Activated CD8-positive, alpha-beta memory T cell treated with anti-CD3 and anti-CD28 coated beads, Interleukin-2, amount 10 ng/mL, durations not matched to agents 7 days and 5 days (primary cell): ENCODE measurements around the gene CALN1. TPM values are rescaled to one million over a fixed set of nuclear protein-coding genes. Genes with fewer than 3 reads are reported as not detected.

ENCODE experiments used
- ATAC-seq: fragments of 150-1000 bp; cut with Tn5 transposase; one replicate; pipeline ENCODE4 v1.10.0; 2021; ENCODE audit warnings: moderate library complexity
- CTCF ChIA-PET: fragments of 350-600 bp; sonication (Branson Sonifier 250); formaldehyde crosslinking; loops from one replicate; lab custom pipeline; 2021; ENCODE audit warnings: antibody characterized with exemption; lab: Charles Lee
- DNase-seq: peaks from one replicate; pipeline ENCODE4 v3.0.0-alpha.2; 2020
- H3K27ac Mint-ChIP-seq: one replicate; pipeline ENCODE4 v1.8.0; 2021; ENCODE audit warnings: mild to moderate bottlenecking, mixed read lengths
- H3K27me3 Mint-ChIP-seq: one replicate; pipeline ENCODE4 v1.8.0; 2021; ENCODE audit warnings: mixed read lengths
- H3K36me3 Mint-ChIP-seq: one replicate; pipeline ENCODE4 v1.8.0; 2021; ENCODE audit warnings: mild to moderate bottlenecking, mixed read lengths
- H3K4me1 Mint-ChIP-seq: one replicate; pipeline ENCODE4 v1.8.0; 2021; ENCODE audit warnings: mixed read lengths
- H3K4me3 Mint-ChIP-seq: one replicate; pipeline ENCODE4 v1.8.0; 2021; ENCODE audit warnings: mild to moderate bottlenecking, moderate library complexity, mixed read lengths
- H3K9me3 Mint-ChIP-seq: one replicate; pipeline ENCODE4 v1.8.0; 2022; ENCODE audit warnings: low read depth, mixed read lengths
- total RNA-seq, 2 experiments: library from RNA; stranded (reverse); gene quantifications; one replicate each; pipeline ENCODE4 v1.2.3, GENCODE V29; 2021

The CALN1 gene
- total RNA-seq, 2 experiments from 2014 or later: not detected

GRCh38 chr7:71996141-71996540, 416.0 kb downstream of the CALN1 start:
- Mint-ChIP-seq H3K36me3 (no peaks in the 10 kb centered on the region), H3K27ac (no peak overlapping the region), H3K4me3 (no peak overlapping the region), H3K4me1 (no peaks in the 10 kb centered on the region), H3K9me3 (peaks cover 7% of the 10 kb centered on the region), H3K27me3 (no peaks in the 10 kb centered on the region)
- DNase-seq: no peak
- ATAC-seq: no peak
- CTCF ChIA-PET: no interaction called here

GRCh38 chr7:71995111-71995510, 417.0 kb downstream of the CALN1 start:
- Mint-ChIP-seq H3K27ac (no peak overlapping the region), H3K27me3 (no peaks in the 10 kb centered on the region), H3K36me3 (no peaks in the 10 kb centered on the region), H3K4me1 (no peaks in the 10 kb centered on the region), H3K9me3 (peaks cover 7% of the 10 kb centered on the region), H3K4me3 (no peak overlapping the region)
- ATAC-seq (no peak), DNase-seq (no peak)
- CTCF ChIA-PET: no interaction called here

GRCh38 chr7:71991586-71991985, 420.6 kb downstream of the CALN1 start:
- ATAC-seq: no peak
- Mint-ChIP-seq H3K27ac (no peak overlapping the region), H3K4me3 (no peak overlapping the region), H3K27me3 (no peaks in the 10 kb centered on the region), H3K4me1 (no peaks in the 10 kb centered on the region), H3K36me3 (no peaks in the 10 kb centered on the region), H3K9me3 (peaks cover 20% of the 10 kb centered on the region)
- no peak for DNase-seq
- CTCF ChIA-PET: no interaction called here

GRCh38 chr7:71990138-71990462, 422.0 kb downstream of the CALN1 start:
- Mint-ChIP-seq H3K36me3 (no peaks in the 10 kb centered on the region), H3K4me3 (no peak overlapping the region), H3K9me3 (peaks cover 19% of the 10 kb centered on the region), H3K27me3 (no peaks in the 10 kb centered on the region), H3K27ac (no peak overlapping the region), H3K4me1 (no peaks in the 10 kb centered on the region)
- ATAC-seq (no peak), DNase-seq (no peak)
- CTCF ChIA-PET: no interaction called here

- DNase-seq (no peak), ATAC-seq (no peak)
- Mint-ChIP-seq H3K27ac (no peak overlapping the region), H3K27me3 (no peaks in the 10 kb centered on the region), H3K36me3 (no peaks in the 10 kb centered on the region), H3K4me1 (no peaks in the 10 kb centered on the region), H3K9me3 (peaks cover 23% of the 10 kb centered on the region), H3K4me3 (no peak overlapping the region)
- CTCF ChIA-PET: no interaction called here
Observed at GRCh38 chr7:71988201-71988600, 423.9 kb downstream of the CALN1 start.

- no peak for ATAC-seq
- Mint-ChIP-seq H3K4me3 (no peak overlapping the region), H3K9me3 (peaks cover 25% of the 10 kb centered on the region), H3K36me3 (no peaks in the 10 kb centered on the region), H3K27ac (no peak overlapping the region), H3K27me3 (no peaks in the 10 kb centered on the region), H3K4me1 (no peaks in the 10 kb centered on the region)
- DNase-seq: no peak
- CTCF ChIA-PET: no interaction called here
Observed at GRCh38 chr7:71987200-71987767, 424.9 kb downstream of the CALN1 start.

GRCh38 chr7:71984348-71984747, 427.8 kb downstream of the CALN1 start:
- Mint-ChIP-seq H3K36me3 (no peaks in the 10 kb centered on the region), H3K27ac (no peak overlapping the region), H3K4me3 (no peak overlapping the region), H3K9me3 (peaks cover 24% of the 10 kb centered on the region), H3K27me3 (no peaks in the 10 kb centered on the region), H3K4me1 (no peaks in the 10 kb centered on the region)
- ATAC-seq (no peak), DNase-seq (no peak)
- CTCF ChIA-PET: no interaction called here

- no peaks in the 10 kb centered on the region for H3K27me3 Mint-ChIP-seq
Observed at GRCh38 chr7:71982851-71983250, 429.3 kb downstream of the CALN1 start.

GRCh38 chr7:71976645-71977044, 435.5 kb downstream of the CALN1 start:
- no peaks in the 10 kb centered on the region for H3K4me1 Mint-ChIP-seq
- DNase-seq: no peak
- H3K4me3 Mint-ChIP-seq: no peak overlapping the region
- no peak overlapping the region for H3K27ac Mint-ChIP-seq
- CTCF ChIA-PET: no interaction called here
- H3K27me3 Mint-ChIP-seq: no peaks in the 10 kb centered on the region
- ATAC-seq: no peak
- H3K36me3 Mint-ChIP-seq: no peaks in the 10 kb centered on the region
- H3K9me3 Mint-ChIP-seq: peaks cover 7% of the 10 kb centered on the region

More at GRCh38 chr7:71982851-71983250, 429.3 kb downstream of the CALN1 start:
- H3K36me3 Mint-ChIP-seq: no peaks in the 10 kb centered on the region
- H3K4me3 Mint-ChIP-seq: no peak overlapping the region
- DNase-seq: no peak
- H3K27ac Mint-ChIP-seq: no peak overlapping the region
- peaks cover 25% of the 10 kb centered on the region for H3K9me3 Mint-ChIP-seq
- no peak for ATAC-seq
- CTCF ChIA-PET: no interaction called here
- no peaks in the 10 kb centered on the region for H3K4me1 Mint-ChIP-seq

- DNase-seq (no peak), ATAC-seq (no peak)
- CTCF ChIA-PET: no interaction called here
- H3K27ac Mint-ChIP-seq: no peak overlapping the region
- no peaks in the 10 kb centered on the region for H3K4me1 Mint-ChIP-seq
- H3K9me3 Mint-ChIP-seq: peaks cover 10% of the 10 kb centered on the region
- H3K27me3 Mint-ChIP-seq: no peaks in the 10 kb centered on the region
- no peak overlapping the region for H3K4me3 Mint-ChIP-seq
- no peaks in the 10 kb centered on the region for H3K36me3 Mint-ChIP-seq
Observed at GRCh38 chr7:71974611-71975010, 437.5 kb downstream of the CALN1 start.

- CTCF ChIA-PET: no interaction called here
- no peak overlapping the region for H3K4me3 Mint-ChIP-seq
- peaks cover 7% of the 10 kb centered on the region for H3K9me3 Mint-ChIP-seq
- no peaks in the 10 kb centered on the region for H3K4me1 Mint-ChIP-seq
- no peak overlapping the region for H3K27ac Mint-ChIP-seq
- no peak for ATAC-seq
- no peaks in the 10 kb centered on the region for H3K27me3 Mint-ChIP-seq
- H3K36me3 Mint-ChIP-seq: no peaks in the 10 kb centered on the region
- DNase-seq: no peak
Observed at GRCh38 chr7:71972534-71972933, 439.6 kb downstream of the CALN1 start.

- CTCF ChIA-PET: no interaction called here
- H3K4me3 Mint-ChIP-seq: no peak overlapping the region
- peaks cover 4% of the 10 kb centered on the region for H3K9me3 Mint-ChIP-seq
- H3K27ac Mint-ChIP-seq: no peak overlapping the region
- H3K27me3 Mint-ChIP-seq: no peaks in the 10 kb centered on the region
- no peaks in the 10 kb centered on the region for H3K4me1 Mint-ChIP-seq
- DNase-seq (no peak), ATAC-seq (no peak)
- no peaks in the 10 kb centered on the region for H3K36me3 Mint-ChIP-seq
Observed at GRCh38 chr7:71970725-71971124, 441.4 kb downstream of the CALN1 start.

- CTCF ChIA-PET: no interaction called here
- peaks cover 7% of the 10 kb centered on the region for H3K9me3 Mint-ChIP-seq
- ATAC-seq: no peak
- no peak overlapping the region for H3K4me3 Mint-ChIP-seq
- no peaks in the 10 kb centered on the region for H3K4me1 Mint-ChIP-seq
- no peaks in the 10 kb centered on the region for H3K36me3 Mint-ChIP-seq
- no peak for DNase-seq
- H3K27ac Mint-ChIP-seq: no peak overlapping the region
- no peaks in the 10 kb centered on the region for H3K27me3 Mint-ChIP-seq
Observed at GRCh38 chr7:71962636-71963035, 449.5 kb downstream of the CALN1 start.

GRCh38 chr7:71961283-71961682, 450.9 kb downstream of the CALN1 start:
- H3K27ac Mint-ChIP-seq: no peak overlapping the region
- H3K36me3 Mint-ChIP-seq: no peaks in the 10 kb centered on the region
- H3K27me3 Mint-ChIP-seq: no peaks in the 10 kb centered on the region
- no peak for DNase-seq
- H3K4me1 Mint-ChIP-seq: no peaks in the 10 kb centered on the region
- H3K4me3 Mint-ChIP-seq: no peak overlapping the region
- ATAC-seq: no peak
- CTCF ChIA-PET: no interaction called here
- peaks cover 10% of the 10 kb centered on the region for H3K9me3 Mint-ChIP-seq

GRCh38 chr7:71942115-71942514, 470.0 kb downstream of the CALN1 start:
- CTCF ChIA-PET: no interaction called here
- DNase-seq (no peak), ATAC-seq (no peak)
- H3K27ac Mint-ChIP-seq: no peak overlapping the region
- H3K4me1 Mint-ChIP-seq: no peaks in the 10 kb centered on the region
- no peak overlapping the region for H3K4me3 Mint-ChIP-seq
- H3K27me3 Mint-ChIP-seq: no peaks in the 10 kb centered on the region
- H3K9me3 Mint-ChIP-seq: peaks cover 31% of the 10 kb centered on the region
- H3K36me3 Mint-ChIP-seq: no peaks in the 10 kb centered on the region
